Right lobe of liver (tissue), 4 donors: ENCODE results near the gene DNAJC13.

ENCODE experiments used
- POLR2A ChIP-seq: fragments of 450-650 bp; IDR thresholded peaks from one replicate; pipeline ENCODE4 v1.6.1; 2017; ENCODE audit warnings: antibody characterized with exemption, mild to moderate bottlenecking
- TF ChIP-seq, protein P1 (sequence below), 4 donors: fragments of 200-600 bp in 3 of 4; fragments of 450-650 bp in 1 of 4; IDR thresholded peaks; one replicate each; pipeline versions ENCODE4 v1.5.1 to v1.8.0; 2016 to 2022; ENCODE audit warnings: antibody characterized with exemption in 4 of 4, mild to moderate bottlenecking in 2 of 4
- donor health status: DM: no; HTN: no; CAD: no.
- donor health status: DM: no; HTN: no; CAD: no.
- donor health status: DM: no; HTN: yes; CAD: no.

GRCh38 chr3:132445817-132446216, 28.5 kb downstream of the DNAJC13 start:
- no peak for TF ChIP-seq POLR2A
- TF ChIP-seq, protein P1, sequence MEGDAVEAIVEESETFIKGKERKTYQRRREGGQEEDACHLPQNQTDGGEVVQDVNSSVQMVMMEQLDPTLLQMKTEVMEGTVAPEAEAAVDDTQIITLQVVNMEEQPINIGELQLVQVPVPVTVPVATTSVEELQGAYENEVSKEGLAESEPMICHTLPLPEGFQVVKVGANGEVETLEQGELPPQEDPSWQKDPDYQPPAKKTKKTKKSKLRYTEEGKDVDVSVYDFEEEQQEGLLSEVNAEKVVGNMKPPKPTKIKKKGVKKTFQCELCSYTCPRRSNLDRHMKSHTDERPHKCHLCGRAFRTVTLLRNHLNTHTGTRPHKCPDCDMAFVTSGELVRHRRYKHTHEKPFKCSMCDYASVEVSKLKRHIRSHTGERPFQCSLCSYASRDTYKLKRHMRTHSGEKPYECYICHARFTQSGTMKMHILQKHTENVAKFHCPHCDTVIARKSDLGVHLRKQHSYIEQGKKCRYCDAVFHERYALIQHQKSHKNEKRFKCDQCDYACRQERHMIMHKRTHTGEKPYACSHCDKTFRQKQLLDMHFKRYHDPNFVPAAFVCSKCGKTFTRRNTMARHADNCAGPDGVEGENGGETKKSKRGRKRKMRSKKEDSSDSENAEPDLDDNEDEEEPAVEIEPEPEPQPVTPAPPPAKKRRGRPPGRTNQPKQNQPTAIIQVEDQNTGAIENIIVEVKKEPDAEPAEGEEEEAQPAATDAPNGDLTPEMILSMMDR (IDR thresholded peaks at IDR 0.05), result no peak
